ENCODE measurements around the gene ARSA.

- TF ChIP-seq CTCF (IDR thresholded peaks at IDR 0.05) (no peak), TAF1 (IDR thresholded peaks at IDR 0.05; ENCODE audit: borderline replicate concordance, low read depth, low read length) (no peak), EZH2phosphoT487 (IDR thresholded peaks at IDR 0.05; ENCODE audit: borderline replicate concordance, low read depth) (no peak), GABPA (IDR thresholded peaks at IDR 0.05; ENCODE audit: low read depth) (no peak), RAD21 (IDR thresholded peaks at IDR 0.05; ENCODE audit: low read length) (no peak), MXI1 (IDR thresholded peaks at IDR 0.05; ENCODE audit: low read depth, low read length) (no peak), REST (IDR thresholded peaks at IDR 0.05; ENCODE audit: low read depth, low read length) (no peak), EP300 (IDR thresholded peaks at IDR 0.05; ENCODE audit: borderline replicate concordance in 1 of 2, low read depth in 1 of 2, low read length in 1 of 2) (no peak)
Observed at GRCh38 chr22:50600538-50600937, 27.4 kb downstream of the ARSA start, which contains the start of gene MAPK8IP2.
